Sciatic nerve (tissue), 2 donors: ENCODE results near the gene TM7SF2. TPM values are rescaled to one million over a fixed set of nuclear protein-coding genes. Genes with fewer than 3 reads are reported as not detected.
A peak's percentile ranks its signal among the peaks of the same experiment; 100 is the strongest.

Source experiments
- ATAC-seq: fragments of 200-7000 bp; cut with Tn5 transposase; one replicate; pipeline ENCODE4 v1.9.1; 2020; ENCODE audit warnings: mild to moderate bottlenecking, moderate library complexity
- DNase-seq: peaks from one replicate; pipeline ENCODE4 v3.0.0-alpha.2; 2020; ENCODE audit warnings: low spot score
- intact Hi-C: fragments of 100-400 bp; cut with DNase I; formaldehyde crosslinking; loops from one replicate; pipeline ENCODE4 v1.14.2; 2022
- total RNA-seq: library from RNA; stranded (reverse); fragmentation: NEBNext Ultra II Directional; extraction: Animal tissue kit (Norgen Biotek cat#: 25700); gene quantifications from one replicate; pipeline ENCODE4 v1.2.1, GENCODE V29; 2021
- donor health status: DM: no; HTN: no; CAD: no.
- donor health status: DM: no; HTN: no; CAD: no.

Gene TM7SF2
- total RNA-seq, 1 donor from 2014 or later = 18.2 TPM

GRCh38 chr11:65124480-65125196 lies 13.0 kb downstream of the TM7SF2 start:
- ATAC-seq (no peak), DNase-seq (peak; percentile 54)
- intact Hi-C loops = no loop called here

- intact Hi-C loops = no loop called here
- DNase-seq (peak; percentile 38), ATAC-seq (no peak)
Observed at GRCh38 chr11:65125197-65126056, 13.8 kb downstream of the TM7SF2 start.

GRCh38 chr11:65126624-65127274 lies 15.1 kb downstream of the TM7SF2 start:
- ATAC-seq (no peak), DNase-seq (no peak)
- intact Hi-C loops = no loop called here

- DNase-seq = no peak
- no peak for ATAC-seq
- intact Hi-C loops = no loop called here
Observed at GRCh38 chr11:65127473-65128181, 16.0 kb downstream of the TM7SF2 start.

GRCh38 chr11:65128182-65129145 lies 16.8 kb downstream of the TM7SF2 start:
- DNase-seq = no peak
- intact Hi-C loops = no loop called here
- ATAC-seq = no peak

- no peak for ATAC-seq
- no peak for DNase-seq
- intact Hi-C loops = no loop called here
Observed at GRCh38 chr11:65129649-65130441, 18.2 kb downstream of the TM7SF2 start.

GRCh38 chr11:65130631-65131416 lies 19.2 kb downstream of the TM7SF2 start:
- intact Hi-C loops = no loop called here
- ATAC-seq (no peak), DNase-seq (peak; percentile 43)

GRCh38 chr11:65131417-65131776 lies 19.7 kb downstream of the TM7SF2 start:
- ATAC-seq = no peak
- intact Hi-C loops = no loop called here
- DNase-seq = no peak

GRCh38 chr11:65131895-65132237 lies 20.2 kb downstream of the TM7SF2 start:
- DNase-seq (peak; percentile 37), ATAC-seq (no peak)
- intact Hi-C loops = no loop called here

- peak; percentile 56 for DNase-seq
- no peak for ATAC-seq
- intact Hi-C loops = no loop called here
Observed at GRCh38 chr11:65132238-65132987, 20.7 kb downstream of the TM7SF2 start.

- DNase-seq (peak; percentile 64), ATAC-seq (no peak)
- intact Hi-C loops = no loop called here
Observed at GRCh38 chr11:65132988-65133700, 21.5 kb downstream of the TM7SF2 start.

- peak; percentile 27 for ATAC-seq
- DNase-seq = peak; percentile 79
- intact Hi-C loops = no loop called here
Observed at GRCh38 chr11:65133724-65134123, 22.1 kb downstream of the TM7SF2 start.

- peak; percentile 96 for ATAC-seq
- peak; percentile 96 for DNase-seq
- intact Hi-C loops = no loop called here
Observed at GRCh38 chr11:65134240-65134951, 22.7 kb downstream of the TM7SF2 start, which contains the start of gene SYVN1. Gene SYVN1, minus strand, starts transcription at chr11:65134519. Its CDS starts 918 bp downstream, at chr11:65133601.

- ATAC-seq (peak; percentile 94), DNase-seq (peak; percentile 90)
- intact Hi-C loops = no loop called here
Observed at GRCh38 chr11:65134952-65135632, 23.4 kb downstream of the TM7SF2 start.
